RWPE2 (cell line): ENCODE measurements around the gene TSBP1.
A peak's percentile ranks its signal among the peaks of the same experiment; 100 is the strongest.
"Not testable (repeated sequence)": the region's sequence is repeated elsewhere in the genome, so short reads cannot be mapped to it uniquely, and the experiment has no call there.

Source experiments
- ATAC-seq: fragments of 200-7000 bp; cut with Tn5 transposase; 3 replicates; pipeline ENCODE4 v1.9.1; 2021; ENCODE audit warnings: low read depth
- DNase-seq: peaks from one replicate; pipeline ENCODE4 v3.0.0-alpha.2; 2020; ENCODE audit warnings: low spot score
- H3K27ac ChIP-seq: fragments of 450-650 bp; 2 replicates; pipeline ENCODE4 v1.5.1; 2017; ENCODE audit warnings: mild to moderate bottlenecking; ENCODE audit not compliant: poor library complexity, severe bottlenecking
- H3K27me3 ChIP-seq: fragments of 250-450 bp; sonication (Bioruptor Pico); 2 replicates; pipeline ENCODE4 v1.5.1; 2021; ENCODE audit warnings: mild to moderate bottlenecking, moderate library complexity; ENCODE audit not compliant: insufficient read depth, poor library complexity, severe bottlenecking
- H3K36me3 ChIP-seq: fragments of 250-450 bp; sonication (Bioruptor Pico); 2 replicates; pipeline ENCODE4 v1.5.1; 2020; ENCODE audit warnings: low read depth, mild to moderate bottlenecking, moderate library complexity
- H3K4me1 ChIP-seq: fragments of 250-450 bp; sonication (Bioruptor Pico); 2 replicates; pipeline ENCODE4 v1.5.1; 2021; ENCODE audit warnings: mild to moderate bottlenecking, moderate library complexity; ENCODE audit not compliant: insufficient read depth, poor library complexity, severe bottlenecking
- H3K4me3 ChIP-seq: fragments of 250-450 bp; sonication (Bioruptor Pico); 2 replicates; pipeline ENCODE4 v1.5.1; 2021; ENCODE audit warnings: mild to moderate bottlenecking, moderate library complexity; ENCODE audit not compliant: severe bottlenecking
- H3K9me3 ChIP-seq: fragments of 250-450 bp; sonication (Bioruptor Pico); 2 replicates; pipeline ENCODE4 v1.5.1; 2021; ENCODE audit warnings: mild to moderate bottlenecking, moderate library complexity; ENCODE audit not compliant: severe bottlenecking
- TF ChIP-seq, protein P1 (sequence below): fragments of 450-650 bp; IDR thresholded peaks from one replicate; pipeline ENCODE4 v1.5.1; 2017; ENCODE audit warnings: mild to moderate bottlenecking, moderate library complexity; ENCODE audit not compliant: poor library complexity, severe bottlenecking

The TSBP1 gene

DNA sequence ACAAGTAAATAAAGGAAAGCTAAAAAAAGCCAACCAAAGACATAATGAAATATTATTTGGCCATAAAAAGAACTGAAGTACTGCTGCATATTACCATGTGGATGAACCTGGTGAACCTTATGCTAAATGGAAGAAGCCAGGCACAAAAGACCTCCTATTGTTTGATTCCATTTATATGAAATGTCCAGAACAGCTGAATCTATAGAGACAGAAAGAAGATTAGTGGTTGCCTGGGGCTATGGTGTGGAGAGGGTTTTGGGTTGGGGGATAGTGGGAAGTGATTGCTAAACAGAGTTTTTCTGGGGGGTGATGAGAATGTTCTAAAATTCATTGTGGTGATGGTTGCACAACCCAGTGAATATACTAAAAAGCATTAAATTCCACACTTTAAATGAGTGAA, 53.2 kb downstream of the TSBP1 start:
- ATAC-seq (no peak), DNase-seq (no peak)
- Histone ChIP-seq H3K4me3 (no peak overlapping the region), H3K27ac (no peak overlapping the region), H3K9me3 (no peaks in the 10 kb centered on the region), H3K27me3 (peaks cover 35% of the 10 kb centered on the region), H3K4me1 (no peaks in the 10 kb centered on the region), H3K36me3 (no peaks in the 10 kb centered on the region)
- TF ChIP-seq, protein P1, sequence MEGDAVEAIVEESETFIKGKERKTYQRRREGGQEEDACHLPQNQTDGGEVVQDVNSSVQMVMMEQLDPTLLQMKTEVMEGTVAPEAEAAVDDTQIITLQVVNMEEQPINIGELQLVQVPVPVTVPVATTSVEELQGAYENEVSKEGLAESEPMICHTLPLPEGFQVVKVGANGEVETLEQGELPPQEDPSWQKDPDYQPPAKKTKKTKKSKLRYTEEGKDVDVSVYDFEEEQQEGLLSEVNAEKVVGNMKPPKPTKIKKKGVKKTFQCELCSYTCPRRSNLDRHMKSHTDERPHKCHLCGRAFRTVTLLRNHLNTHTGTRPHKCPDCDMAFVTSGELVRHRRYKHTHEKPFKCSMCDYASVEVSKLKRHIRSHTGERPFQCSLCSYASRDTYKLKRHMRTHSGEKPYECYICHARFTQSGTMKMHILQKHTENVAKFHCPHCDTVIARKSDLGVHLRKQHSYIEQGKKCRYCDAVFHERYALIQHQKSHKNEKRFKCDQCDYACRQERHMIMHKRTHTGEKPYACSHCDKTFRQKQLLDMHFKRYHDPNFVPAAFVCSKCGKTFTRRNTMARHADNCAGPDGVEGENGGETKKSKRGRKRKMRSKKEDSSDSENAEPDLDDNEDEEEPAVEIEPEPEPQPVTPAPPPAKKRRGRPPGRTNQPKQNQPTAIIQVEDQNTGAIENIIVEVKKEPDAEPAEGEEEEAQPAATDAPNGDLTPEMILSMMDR, result no peak

DNA sequence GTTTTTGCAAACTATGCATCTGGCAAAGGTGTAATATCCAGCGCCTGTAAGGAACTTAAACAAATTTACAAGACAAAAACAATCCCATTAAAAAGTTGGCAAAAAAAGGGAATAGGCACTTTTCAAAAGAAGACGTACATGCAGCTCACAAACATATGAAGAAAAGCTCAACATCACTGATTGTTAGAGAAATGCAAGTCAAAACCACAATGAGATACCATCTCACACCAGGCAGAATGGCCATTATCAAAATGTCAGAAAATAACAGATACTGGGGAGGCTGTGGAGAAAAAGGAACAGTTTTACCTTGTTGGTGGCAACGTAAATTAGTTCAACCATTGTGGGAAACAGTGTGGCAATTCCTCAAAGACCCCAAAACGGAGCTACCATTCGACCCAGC, 54.2 kb downstream of the TSBP1 start:
- TF ChIP-seq, protein P1, result no peak
- no peak for ATAC-seq
- H3K27ac ChIP-seq, result no peak overlapping the region

DNA sequence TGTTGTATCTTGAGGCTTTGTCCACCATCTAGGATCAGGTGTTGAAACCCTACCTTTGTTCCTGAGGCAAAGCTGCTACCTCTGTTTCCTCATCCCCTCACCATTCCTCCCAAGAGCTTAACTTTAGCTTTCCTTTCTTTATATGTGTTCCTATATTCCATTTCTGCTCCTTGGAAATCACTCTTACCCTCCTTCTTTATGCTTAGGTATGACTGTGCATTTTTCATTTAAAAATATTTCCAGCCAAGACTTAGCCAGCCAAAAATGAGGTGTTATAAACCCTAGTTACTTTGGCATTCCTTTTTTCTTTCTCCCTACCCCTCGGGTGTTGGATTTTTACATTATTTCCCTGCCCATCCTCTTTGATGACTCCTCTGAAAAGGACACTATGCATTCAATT, 57.7 kb downstream of the TSBP1 start:
- ATAC-seq, result no peak
- DNase-seq, result no peak
- Histone ChIP-seq H3K4me3 (no peak overlapping the region), H3K36me3 (no peaks in the 10 kb centered on the region), H3K4me1 (no peaks in the 10 kb centered on the region), H3K27me3 (peaks cover 30% of the 10 kb centered on the region), H3K27ac (no peak overlapping the region), H3K9me3 (no peaks in the 10 kb centered on the region)
- TF ChIP-seq, protein P1, result no peak

More for the DNA sequence above, 54.2 kb downstream of the TSBP1 start:
- Histone ChIP-seq H3K4me1 (no peaks in the 10 kb centered on the region), H3K27me3 (peaks cover 27% of the 10 kb centered on the region), H3K4me3 (no peak overlapping the region), H3K36me3 (no peaks in the 10 kb centered on the region), H3K9me3 (no peaks in the 10 kb centered on the region)
- no peak for DNase-seq

DNA sequence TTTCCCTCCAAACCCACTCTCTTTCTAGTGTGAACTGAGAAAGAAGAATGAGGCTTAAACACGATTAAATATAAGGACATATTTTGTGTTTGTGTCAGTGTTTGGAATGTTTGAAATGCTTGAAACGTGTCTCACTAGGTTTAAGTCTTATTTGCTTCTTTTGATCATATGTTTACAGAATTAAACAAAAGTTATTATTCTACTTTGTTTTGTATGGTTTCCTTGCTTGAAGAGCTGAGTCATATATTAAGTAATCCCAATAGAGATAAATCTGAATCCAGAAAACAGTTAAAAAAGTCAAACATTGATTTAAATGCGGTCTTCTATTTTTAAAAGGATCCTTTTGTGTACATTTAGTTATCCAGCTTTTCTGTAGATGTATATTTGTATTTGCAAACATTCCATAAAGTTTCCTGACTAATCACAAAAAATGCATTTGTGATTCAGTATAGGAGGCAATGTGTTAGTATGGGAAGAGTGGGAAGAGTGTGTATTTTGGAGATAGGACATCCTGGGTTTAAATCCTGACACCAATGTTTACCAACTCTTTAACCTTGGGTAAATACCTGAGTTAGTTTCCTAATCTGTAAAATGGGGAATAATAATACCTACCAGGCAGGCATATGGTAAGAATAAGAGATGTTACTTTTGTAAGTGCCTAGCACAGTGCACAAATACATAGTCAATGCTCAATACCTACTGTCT, 72.9 kb downstream of the TSBP1 start:
- H3K27ac ChIP-seq, result no peak overlapping the region

DNA sequence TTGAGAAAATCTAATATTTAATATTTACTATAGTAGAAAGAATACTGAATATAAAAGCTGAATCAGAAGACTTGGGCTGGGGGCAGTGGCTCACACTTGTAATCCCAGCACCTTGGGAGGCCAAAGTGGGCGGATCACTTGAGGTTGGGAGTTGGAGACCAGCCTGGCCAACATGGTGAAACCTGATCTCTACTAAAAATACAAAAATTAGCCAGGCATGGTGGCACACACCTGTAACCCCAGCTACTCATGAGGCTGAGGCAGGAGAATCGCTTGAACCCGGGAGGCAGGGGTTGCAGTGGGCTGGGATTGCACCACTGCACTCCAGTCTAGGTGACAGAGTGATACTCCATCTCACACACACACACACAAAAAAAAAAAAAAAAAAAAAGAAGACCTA, 76.7 kb downstream of the TSBP1 start:
- H3K9me3 ChIP-seq, H3K27ac ChIP-seq, H3K36me3 ChIP-seq, DNase-seq, ATAC-seq, H3K4me1 ChIP-seq, H3K4me3 ChIP-seq: not testable (repeated sequence)
- H3K27me3 ChIP-seq, result peaks cover 42% of the 10 kb centered on the region

More for the DNA sequence above, 72.9 kb downstream of the TSBP1 start:
- DNase-seq, result no peak
- peaks cover 3% of the 10 kb centered on the region for H3K4me1 ChIP-seq
- H3K4me3 ChIP-seq, result no peak overlapping the region
- H3K27me3 ChIP-seq, result peaks cover 11% of the 10 kb centered on the region
- no peaks in the 10 kb centered on the region for H3K36me3 ChIP-seq
- TF ChIP-seq, protein P1, result no peak
- peak; percentile 61 for ATAC-seq
- H3K9me3 ChIP-seq, result no peaks in the 10 kb centered on the region
